ENCODE measurements around the gene ATP5F1B.
A peak's percentile ranks its signal among the peaks of the same experiment; 100 is the strongest.
"Not testable (repeated sequence)": the region's sequence is repeated elsewhere in the genome, so short reads cannot be mapped to it uniquely, and the experiment has no call there.

Gene ATP5F1B

DNA sequence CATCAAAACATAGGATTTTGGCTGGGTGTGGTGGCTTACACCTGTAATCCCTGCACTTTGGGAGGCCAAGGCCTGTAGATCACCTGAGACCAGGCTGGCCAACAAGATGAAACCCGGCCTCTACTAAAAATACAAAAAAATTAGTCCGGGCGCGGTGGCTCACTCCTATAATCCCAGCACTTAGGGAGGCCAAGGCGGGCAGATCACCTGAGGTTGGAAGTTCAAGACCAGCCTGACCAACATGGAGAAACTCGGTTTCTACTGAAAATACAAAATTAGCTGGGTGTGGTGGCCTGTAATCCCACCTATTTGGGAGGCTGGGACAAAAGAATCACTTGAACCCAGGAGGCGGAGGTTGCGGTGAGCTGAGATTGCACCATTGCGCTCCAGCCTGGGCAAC lies 2.2 kb upstream of the ATP5F1B start:
- DNase-seq (ENCODE audit: low read depth in 2 of 2), result not testable (repeated sequence)

DNA sequence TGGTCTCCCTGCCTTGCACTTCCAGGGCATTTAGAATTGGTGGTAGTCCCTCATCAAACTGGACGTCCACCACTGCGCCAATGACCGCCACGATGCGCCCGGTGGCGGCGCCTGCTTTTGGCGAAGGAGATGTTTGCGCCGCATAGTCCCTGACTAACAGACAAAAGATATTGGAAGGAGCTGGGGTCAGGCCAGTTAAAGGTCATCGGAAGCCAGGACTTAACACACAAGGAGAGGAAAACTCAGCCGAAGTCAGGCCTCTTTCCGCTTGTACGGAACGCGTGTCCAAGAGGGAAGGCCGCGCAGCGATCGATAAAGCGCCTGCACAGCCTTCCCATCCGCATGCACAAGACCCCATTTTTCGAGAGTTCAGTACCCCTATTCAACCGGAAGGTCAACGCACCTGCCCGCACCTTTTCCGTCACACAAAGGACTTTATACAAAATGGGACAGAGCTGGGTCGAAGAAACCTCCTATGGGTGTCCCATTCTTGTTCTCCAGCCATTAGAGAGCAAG lies 525 bp downstream of the ATP5F1B start:
- no peak for DNase-seq (ENCODE audit: low read depth in 2 of 2)

GRCh38 chr12:56644654-56645053 lies 1.1 kb downstream of the ATP5F1B start:
- no peak for DNase-seq (ENCODE audit: low read depth in 2 of 2)

GRCh38 chr12:56641219-56641618 lies 4.6 kb downstream of the ATP5F1B start:
- no peak for DNase-seq (ENCODE audit: low read depth in 2 of 2)

DNA sequence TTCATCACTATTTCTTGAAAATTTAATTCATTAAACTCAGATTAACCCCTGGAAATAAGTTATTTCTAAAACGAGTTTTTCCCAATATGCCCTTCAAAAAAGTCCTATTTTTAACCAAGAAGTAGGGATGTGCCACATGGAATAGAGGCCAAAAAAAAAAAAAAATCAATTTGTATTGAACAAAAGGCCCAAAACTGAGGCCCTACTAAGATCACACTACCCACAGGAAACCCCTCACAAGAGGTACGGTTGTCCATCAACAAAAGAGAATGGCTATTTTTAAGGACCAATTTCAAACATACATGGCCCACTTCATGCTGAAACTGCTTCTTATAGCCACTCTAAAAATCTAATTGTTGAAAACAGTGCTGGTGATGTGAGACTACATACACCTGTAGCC lies 8.2 kb downstream of the ATP5F1B start:
- DNase-seq (ENCODE audit: low read depth in 2 of 2), result no peak

DNA sequence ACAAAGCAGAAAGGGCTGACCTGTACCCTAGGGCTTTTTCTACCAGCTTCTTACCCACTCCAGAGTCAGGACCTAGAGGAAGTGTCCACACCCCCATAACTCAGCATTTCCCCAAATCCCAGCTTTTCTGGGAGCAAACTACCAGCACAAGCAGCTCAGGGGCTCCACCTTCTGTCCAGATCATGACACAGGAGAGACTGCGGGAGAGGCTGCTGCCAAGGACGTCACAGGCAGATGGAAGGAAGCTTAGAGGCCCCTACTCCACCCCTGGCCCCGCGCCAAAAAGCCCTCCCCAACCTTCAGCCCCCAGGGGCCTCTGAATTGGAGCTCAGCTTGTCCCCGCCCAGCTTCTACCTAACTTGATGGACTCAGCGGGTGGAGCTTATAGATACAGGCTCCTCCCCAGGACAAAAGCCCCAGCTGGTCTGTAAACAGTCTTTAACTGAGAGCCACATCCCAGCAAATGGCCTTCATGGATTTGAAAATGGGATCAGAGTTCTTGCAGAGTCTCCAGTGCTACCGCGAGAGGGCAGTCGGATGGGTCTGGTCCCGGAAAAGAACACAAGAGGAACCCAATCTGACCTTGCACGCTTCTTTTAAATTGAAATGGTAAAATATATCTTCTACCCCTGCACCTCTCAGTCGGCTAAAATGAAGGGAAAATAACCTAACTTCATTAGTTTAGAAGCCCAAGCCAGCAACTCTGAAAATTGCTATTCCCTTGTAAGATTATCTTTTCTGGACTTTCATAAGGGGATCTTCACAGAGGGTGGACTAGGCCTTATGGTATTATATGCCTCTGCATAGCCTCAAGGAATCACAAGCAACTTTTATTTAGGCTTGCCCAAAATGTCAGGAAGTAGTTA lies 8.9 kb downstream of the ATP5F1B start:
- DNase-seq (ENCODE audit: low read depth in 2 of 2), result peak; percentile 65 to 80

DNA sequence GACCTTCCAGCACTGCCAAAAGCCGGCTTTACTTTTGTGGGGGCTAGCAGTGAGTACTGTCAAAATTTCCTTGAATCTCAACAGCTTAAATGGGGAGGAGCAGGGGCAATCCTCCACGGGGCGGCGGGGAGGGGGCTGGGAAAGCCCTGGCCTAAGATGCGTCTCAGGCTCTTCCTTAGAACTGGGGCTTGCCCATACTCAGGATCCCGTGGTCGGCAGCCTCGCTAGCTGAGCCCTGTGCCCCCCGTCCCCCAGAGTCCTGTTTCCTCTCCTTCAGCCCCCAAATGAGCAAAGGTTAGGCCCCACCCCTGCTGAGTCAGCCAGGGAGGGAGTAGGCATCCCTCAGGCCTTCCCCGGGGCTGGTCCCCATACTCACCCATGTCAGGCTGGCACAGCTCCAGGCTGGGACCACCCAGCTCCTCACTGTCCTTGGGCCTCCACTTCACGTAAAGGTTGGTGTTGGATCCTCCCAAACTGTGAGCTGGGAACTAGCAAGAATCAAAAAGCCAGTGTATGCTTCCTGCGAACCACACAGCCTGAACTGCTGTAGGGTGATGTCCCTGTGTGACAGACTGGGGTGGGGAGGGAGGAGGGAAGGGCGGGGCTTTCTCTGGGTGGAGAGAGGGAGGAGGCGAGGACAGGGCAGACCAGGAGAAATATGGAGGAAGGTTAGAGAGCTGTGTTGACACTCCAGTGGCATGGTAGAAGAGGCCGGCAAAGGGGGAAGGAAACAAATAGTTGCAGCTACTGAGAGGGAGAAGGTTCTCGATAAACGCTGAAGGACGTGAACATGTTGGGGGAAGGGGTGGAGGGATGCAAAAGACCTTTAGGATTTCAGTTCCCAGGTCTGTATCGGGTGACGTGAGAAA lies 9.7 kb downstream of the ATP5F1B start:
- peak; percentile 63 to 75 for DNase-seq (ENCODE audit: low read depth in 2 of 2)

DNA sequence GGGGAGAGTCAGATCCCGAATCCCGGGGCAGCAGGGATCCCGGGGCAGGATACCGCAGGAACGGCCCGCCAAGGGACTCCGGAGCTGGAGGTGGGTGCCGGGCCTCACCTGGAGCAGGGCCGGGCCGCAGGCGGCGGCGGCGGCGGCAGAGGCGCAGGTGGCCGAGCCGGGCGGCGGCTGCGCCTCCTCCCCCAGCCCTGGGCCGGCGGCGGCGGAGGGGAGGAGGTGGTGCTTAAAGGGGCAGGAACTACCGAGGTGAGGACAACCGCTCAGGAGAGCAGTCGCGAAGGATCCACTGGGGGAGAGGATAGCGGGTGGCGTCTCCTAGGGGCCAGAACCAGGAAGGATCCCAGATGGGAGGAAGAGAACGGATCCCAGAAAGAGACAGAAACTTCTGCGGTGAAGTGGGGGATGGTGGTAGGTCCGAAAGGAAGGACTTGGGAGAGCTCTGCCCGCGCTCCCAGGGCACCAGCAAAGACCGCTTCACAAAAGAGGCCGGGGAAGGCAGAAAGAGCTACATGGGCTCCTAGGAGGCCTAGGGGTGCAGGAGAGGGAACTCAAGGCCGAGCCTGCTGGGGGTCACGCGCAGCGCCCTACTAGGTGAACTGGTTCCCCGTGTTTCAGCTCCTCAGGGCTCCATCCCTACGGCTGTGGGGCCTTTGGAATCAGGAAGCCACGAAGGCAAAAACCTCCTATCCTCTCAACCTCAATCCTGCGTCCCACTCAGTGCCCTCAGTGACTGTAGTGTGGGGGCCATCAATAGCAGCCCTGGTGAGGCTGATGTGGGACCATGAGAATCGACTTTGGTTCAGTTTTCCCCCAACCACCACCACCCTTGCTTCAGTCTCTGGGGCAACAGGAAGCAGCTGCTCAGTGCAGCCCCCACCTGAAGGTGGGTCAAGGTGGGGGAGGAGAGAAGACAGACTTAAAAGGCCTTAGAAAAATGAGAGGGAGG lies 10.7 kb downstream of the ATP5F1B start:
- DNase-seq (ENCODE audit: low read depth in 2 of 2), result peak in 1 of 2 donors; percentile 58

GRCh38 chr12:56634242-56634836 lies 11.4 kb downstream of the ATP5F1B start:
- DNase-seq (ENCODE audit: low read depth in 2 of 2), result no peak

GRCh38 chr12:56633468-56634241 lies 12.1 kb downstream of the ATP5F1B start:
- no peak for DNase-seq (ENCODE audit: low read depth in 2 of 2)

DNA sequence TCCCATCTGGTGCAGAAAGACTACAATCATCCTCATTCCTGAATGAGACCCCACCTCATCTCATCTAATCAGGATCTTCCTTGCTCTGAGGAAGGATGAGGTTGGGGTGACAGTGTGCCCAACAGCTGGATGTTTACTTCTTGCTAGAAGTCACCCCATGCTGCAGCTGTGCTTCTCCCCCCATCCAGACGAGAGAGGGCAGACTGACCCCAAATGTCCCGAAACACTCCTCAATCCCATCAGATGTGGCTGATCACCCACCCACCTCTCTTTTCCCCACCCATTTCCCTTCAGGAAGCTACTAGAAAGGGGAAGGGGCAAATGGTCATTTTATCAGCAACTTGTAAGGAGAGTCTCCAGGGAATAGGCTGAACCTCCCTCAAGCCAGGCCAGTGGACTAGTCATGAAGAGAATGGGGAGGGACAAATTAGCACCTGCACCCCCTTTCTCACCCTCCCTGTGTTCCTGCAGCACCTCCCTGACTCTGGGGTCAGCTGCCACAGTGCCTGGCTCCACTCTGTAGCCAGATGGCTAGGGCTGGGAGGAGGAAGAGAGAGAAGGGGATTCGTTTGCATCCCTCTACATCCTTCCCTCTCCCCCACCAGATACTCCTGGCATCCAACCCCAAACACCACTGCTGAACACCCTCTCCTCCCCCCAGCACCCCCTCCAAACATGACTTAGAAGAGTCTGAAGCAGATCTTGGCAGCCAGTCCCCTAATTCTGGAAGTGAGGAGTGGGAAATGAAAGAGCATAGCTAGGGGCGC lies 12.9 kb downstream of the ATP5F1B start:
- DNase-seq (ENCODE audit: low read depth in 2 of 2), result no peak

DNA sequence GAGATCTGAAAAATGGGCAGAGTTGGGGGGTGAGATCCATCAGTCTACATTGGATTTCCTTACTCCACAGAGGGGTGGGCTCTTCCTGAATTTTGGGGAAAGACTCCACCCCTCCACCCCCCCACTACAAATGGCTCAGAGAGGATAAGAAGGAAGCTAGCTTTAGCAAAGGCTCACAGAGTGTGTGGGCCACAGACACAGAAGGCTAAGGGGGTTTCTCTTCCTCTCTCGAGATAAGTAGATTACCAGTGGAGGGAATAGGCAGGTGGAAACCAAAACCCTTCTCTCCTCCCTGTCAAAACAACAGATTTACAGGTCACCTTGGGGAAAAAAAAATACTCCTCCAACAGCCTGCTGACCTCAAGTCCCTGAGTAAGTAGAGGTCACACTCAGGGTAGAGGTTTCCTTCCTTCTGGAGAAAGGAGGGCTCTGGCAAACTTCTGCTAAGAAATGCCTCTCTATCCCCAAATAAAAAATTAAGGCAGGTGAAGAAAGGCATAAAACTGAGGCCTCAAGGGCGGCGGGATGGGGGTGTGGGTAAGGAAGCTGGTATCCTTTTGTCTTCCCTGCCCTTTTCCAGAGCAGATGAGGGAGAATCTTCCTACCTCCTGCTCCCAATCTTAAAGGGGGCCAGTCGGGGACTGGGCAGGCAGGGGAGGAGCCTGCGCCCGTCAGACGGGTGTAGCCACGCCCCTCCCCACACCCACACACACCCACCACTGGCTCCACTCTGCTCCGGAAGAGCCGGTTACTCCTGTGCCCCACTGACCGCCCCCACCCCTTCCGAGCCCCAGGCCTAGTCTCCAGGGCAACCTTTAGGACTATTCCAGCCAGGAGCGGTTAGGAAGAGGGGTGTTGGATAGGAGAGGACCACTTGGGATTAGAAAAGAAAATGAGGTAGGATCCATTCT lies 13.7 kb downstream of the ATP5F1B start:
- peak in 1 of 2 donors; percentile 56 for DNase-seq (ENCODE audit: low read depth in 2 of 2)

DNA sequence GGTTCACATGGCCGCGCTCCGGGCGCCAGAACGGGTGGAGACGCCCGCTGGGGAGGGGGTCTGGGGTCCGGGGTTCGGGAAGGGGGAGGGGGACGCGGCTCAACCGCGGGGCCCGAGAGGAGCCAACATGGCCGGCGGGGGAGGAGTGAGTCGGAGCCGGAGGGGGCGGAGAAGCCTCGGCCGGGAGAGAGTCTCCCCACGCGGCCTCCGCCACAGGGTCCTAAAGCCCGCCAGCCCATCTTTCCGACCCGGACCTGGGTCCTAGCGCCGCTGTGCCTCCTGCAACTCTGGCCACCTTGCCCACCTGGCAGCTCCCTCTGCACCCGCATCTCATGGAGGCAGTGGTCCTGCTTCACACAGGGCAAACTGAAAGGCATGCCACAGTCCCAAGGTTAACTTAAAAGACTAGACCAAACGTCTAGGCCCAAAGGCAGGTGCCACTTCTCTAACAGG lies 15.6 kb downstream of the ATP5F1B start, which contains the start of gene BAZ2A:
Gene BAZ2A, minus strand, starts transcription at position 147 of the 453 bp plus-strand sequence. CDS start 12,796 bp downstream, outside the sequence.
- DNase-seq (ENCODE audit: low read depth in 2 of 2), result peak; percentile 71 to 82

DNA sequence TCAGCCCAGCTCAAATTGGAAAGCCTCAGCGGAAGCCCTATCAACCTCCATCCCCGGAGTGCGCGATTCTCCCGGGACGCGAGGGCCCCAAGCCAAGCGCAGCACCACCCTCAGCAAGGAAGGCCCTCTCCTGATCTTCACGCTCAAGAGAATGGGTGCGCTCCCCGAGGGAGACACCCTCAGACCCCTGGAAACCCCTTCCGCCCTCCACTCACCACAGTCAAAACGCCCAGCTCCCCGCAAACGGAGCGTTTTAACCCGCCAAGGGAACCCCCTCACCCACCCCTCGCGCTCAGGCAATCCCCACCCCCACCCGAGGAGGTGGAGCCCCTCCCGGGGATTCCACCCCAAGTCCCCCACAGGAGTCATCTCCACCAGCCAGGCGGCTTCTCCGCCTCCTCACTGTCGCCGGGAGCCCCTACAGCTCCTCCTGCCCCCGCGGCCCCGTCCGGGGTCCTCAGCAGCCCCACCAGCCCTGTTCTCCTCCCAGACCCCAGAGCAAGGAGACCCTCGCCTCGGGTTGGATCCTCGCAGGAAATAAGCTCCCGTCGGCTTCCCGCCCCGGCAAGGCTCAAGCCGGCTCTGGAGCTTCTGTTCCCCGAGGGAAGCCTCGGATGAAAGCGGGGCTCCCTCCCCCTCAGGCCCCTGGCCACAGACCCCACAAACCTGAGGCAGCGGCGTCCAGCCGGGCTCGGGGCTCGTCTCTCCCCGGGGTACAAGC lies 16.2 kb downstream of the ATP5F1B start:
- DNase-seq (ENCODE audit: low read depth in 2 of 2), result peak in 1 of 2 donors; percentile 55

DNA sequence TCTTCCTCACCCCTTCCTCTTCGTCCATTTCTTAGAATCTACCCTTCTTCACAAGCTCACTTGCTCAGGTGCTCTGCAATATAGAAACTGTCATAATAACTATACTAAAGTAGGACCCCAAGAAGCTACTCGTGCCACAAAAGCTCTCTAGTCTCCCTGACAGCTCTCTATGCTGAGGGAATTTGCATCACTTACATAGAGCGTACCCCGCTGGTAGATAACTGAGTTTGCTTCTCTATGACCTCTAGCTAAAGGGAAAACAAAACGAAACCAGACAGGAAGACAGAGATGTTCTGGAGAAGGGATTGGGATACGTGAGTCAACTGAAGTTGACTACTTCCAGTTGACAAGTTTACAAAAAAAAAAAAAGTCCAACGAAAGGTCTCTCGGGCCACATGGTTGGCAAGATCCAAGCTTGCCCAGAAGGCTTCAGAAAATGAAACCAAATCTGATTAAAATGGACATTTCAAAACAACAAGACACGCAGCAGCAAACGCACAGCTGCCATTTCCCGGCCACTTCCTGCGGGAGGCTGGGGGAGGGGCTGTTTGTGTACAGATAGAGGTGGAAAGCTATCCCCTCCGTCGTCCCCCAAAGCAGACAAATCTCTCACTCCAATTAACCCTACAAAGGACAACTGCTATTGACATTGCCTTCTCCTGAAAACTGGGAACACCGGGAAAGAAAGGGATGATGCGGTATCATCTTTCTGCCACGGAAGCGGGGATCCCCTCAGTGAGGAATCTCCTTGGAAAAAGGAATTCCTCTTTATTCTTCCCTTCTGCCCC lies 16.9 kb downstream of the ATP5F1B start:
- DNase-seq (ENCODE audit: low read depth in 2 of 2), result peak in 1 of 2 donors; percentile 39

- no peak for DNase-seq (ENCODE audit: low read depth in 2 of 2)
These were observed 19.1 kb downstream of the ATP5F1B start for GRCh38 chr12:56626701-56627100.

All from stimulated activated CD4-positive, alpha-beta T cell treated with anti-CD3 and anti-CD28 coated beads, Interleukin-1b, Interleukin-23, amount 100 ng/mL, for 4 hours (primary cell).